Neural cell (in vitro differentiated cells): ENCODE measurements around the gene LRRK1.

ENCODE experiments used
- CTCF ChIP-seq: fragments of 450-650 bp; IDR thresholded peaks from 2 replicates; pipeline ENCODE4 v1.5.1; 2014; ENCODE audit warnings: antibody characterized with exemption, mild to moderate bottlenecking, moderate library complexity; ENCODE audit not compliant: poor library complexity, severe bottlenecking
- EZH2 ChIP-seq: fragments of 200-600, 300-800 bp; shearing (Covaris generic), sonication (generic); IDR thresholded peaks from 2 replicates; pipeline ENCODE4 v1.6.1; 2014; ENCODE audit warnings: antibody characterized with exemption, low read length, borderline replicate concordance, mild to moderate bottlenecking; ENCODE audit not compliant: insufficient read depth, poor library complexity, severe bottlenecking
- RAD21 ChIP-seq: fragments of 450-650 bp; conservative IDR thresholded peaks from 2 replicates; pipeline ENCODE4 v1.6.1; 2014; ENCODE audit warnings: antibody characterized with exemption, mild to moderate bottlenecking, moderate library complexity

GRCh38 chr15:101085311-101085700, 166.1 kb downstream of the LRRK1 start:
- no peak for TF ChIP-seq EZH2
- no peak for TF ChIP-seq CTCF
- no peak for TF ChIP-seq RAD21
